HG02571 (cell line): ENCODE data around the gene ETFA.
"Not testable (repeated sequence)": the region's sequence is repeated elsewhere in the genome, so short reads cannot be mapped to it uniquely, and the experiment has no call there.

ENCODE experiments used
- ATAC-seq: cut with Tn5 transposase; IDR thresholded peaks from one replicate; pipeline ENCODE4 v1.9.1; 2021; ENCODE audit warnings: mild to moderate bottlenecking, moderate library complexity; ENCODE audit not compliant: unreplicated experiment

ETFA gene

GRCh38 chr15:76285241-76285825 is 25.9 kb downstream of the ETFA start:
- ATAC-seq, result no peak

- no peak for ATAC-seq
Observed at GRCh38 chr15:76282465-76282864, 28.8 kb downstream of the ETFA start.

GRCh38 chr15:76278651-76279050 is 32.6 kb downstream of the ETFA start:
- no peak for ATAC-seq

DNA sequence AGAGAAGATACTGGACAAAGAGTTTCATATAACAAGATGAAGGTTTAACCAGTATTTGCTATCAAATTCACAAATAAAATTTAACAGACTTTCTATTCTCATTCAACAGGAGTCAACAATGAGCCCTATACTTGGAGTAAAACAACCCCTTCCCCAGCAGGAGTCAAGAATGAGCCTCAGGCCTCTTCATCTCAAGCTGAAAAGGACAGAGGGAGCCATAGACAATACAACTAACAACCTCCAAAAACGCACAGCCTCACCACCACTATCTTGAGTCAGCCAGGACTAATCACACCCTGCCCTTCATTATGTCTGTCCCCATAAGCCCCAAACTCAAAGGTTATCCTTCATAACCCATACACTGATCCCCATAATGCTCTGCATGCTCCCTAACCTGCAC is 36.4 kb downstream of the ETFA start:
- no peak for ATAC-seq

DNA sequence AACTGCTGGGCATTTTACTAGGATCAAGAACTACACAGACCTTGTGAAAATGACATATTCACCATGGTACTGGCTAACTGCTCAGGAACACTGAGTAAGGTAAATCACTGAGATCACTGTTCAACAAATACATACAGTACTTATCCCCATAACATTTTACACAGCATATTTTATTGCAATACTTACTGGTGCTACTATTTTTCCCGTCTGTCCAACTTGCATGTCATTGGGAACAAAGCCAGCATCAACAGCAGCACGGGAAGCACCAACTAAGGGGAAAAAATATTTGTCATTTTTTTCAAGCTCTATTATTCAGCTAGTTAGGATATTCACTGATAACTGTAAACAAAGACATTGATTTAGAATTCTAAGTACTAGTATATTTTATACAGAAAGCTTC is 37.0 kb downstream of the ETFA start:
- ATAC-seq, result no peak

DNA sequence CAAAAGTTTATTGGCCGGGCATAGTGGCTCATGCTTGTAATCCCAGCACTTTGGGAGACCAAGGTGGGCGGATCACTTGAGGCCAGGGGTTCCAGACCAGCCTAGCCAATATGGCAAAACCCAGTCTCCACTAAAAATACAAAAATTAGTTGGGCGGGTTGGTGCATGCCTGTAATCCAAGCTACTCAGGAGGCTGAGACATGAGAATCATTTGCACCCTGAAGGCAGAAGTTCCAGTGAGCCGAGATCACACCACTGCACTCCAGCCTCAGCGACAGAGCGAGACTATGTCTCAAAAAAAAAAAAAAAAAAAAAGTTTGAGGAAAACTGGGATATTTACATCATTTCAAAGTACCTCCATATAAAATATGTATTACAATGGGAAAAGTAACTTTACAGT is 40.4 kb downstream of the ETFA start:
- no peak for ATAC-seq

- no peak for ATAC-seq
Observed at GRCh38 chr15:76267077-76267476, 44.2 kb downstream of the ETFA start.

GRCh38 chr15:76265769-76266168 is 45.5 kb downstream of the ETFA start:
- not testable (repeated sequence) for ATAC-seq

- ATAC-seq, result no peak
Observed at GRCh38 chr15:76260246-76260938, 50.9 kb downstream of the ETFA start.

GRCh38 chr15:76259392-76259791 is 51.9 kb downstream of the ETFA start:
- ATAC-seq, result no peak

- no peak for ATAC-seq
Observed at GRCh38 chr15:76258460-76258859, 52.8 kb downstream of the ETFA start.

DNA sequence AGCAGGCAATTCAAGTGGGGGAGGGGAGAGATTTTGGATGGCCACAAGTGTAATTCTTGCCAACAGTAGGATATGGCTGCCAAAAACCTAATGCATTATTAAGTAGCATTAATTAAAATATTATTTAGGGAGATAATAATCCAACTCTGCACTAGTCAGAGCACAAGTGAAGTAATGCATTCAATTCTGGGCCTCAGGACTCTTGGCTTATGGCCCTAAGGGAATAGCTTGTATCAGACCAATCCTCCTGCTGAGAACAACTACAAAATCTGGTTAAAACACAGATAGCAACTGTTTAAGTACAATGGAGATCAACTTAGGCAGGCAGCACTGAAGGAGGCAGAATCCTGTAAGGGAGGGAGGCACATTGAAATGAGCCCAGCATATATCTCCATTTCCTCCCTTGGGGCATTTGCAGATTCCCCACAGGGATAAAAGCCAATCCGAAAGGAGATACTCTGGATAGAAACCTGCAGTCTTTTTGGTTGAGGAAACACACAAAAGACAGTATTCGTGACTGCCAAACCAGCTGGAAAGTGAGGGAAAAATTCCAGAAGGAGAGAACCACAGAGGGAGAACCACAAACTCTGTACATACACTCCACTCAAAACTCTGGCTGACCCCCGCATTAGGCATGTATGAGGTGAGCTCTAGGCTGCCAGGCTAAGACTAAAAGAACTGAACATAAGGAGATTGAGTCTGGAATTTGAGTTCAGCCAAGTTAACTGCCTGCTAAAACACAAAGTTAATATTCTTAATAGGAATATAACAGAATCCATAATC is 57.4 kb downstream of the ETFA start:
- ATAC-seq, result no peak

DNA sequence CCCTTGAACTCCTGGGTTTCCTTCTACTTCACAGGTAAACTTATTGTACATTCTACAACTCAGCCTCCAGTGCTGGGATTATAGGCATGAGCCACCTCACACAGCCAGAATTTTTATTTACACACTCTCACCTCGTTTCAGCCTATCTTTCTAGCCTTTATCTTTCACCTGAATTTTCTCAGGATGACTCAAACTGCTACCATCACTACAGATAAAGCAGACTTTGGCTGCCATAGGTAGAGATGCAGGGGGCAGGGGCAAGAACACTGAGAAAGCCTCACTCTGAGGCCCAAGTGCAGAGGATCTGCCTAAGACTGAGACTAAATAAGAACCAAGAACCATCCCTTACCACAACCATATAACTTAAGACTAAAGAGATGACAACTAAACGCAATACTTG is 59.0 kb downstream of the ETFA start:
- ATAC-seq, result no peak

- ATAC-seq, result no peak
Observed at GRCh38 chr15:76251717-76252116, 59.6 kb downstream of the ETFA start.

- no peak for ATAC-seq
Observed at GRCh38 chr15:76245072-76245610, 66.1 kb downstream of the ETFA start.

- no peak for ATAC-seq
Observed at GRCh38 chr15:76239786-76240185, 71.5 kb downstream of the ETFA start.

- no peak for ATAC-seq
Observed at GRCh38 chr15:76236350-76236749, 74.9 kb downstream of the ETFA start.

GRCh38 chr15:76235186-76235826 is 76.0 kb downstream of the ETFA start:
- no peak for ATAC-seq

DNA sequence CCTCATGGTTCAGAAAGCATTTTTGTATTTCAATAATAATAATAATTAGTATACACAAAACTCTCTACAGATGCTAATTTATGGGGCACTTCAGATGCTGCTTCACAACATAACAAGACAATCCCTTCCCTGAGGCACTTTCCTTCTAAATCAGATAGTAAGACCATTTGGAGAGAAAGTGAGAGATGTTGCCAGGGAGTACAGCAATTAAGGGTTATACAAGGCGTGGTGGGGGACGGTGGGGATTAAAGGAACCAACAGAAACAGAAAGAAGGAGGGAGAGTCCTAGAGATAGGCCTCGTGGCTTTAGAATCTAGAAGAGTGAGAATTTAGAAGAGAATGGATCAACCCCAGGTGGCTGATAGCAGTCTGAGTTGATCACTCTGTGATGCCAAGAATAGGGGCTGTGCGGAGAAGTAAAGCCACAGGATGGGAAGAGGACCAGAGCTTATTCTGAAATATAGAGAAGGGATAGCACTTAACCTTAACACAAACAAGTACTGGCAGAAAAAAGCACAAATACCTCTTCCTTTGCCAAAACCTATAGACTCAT is 76.9 kb downstream of the ETFA start:
- no peak for ATAC-seq

DNA sequence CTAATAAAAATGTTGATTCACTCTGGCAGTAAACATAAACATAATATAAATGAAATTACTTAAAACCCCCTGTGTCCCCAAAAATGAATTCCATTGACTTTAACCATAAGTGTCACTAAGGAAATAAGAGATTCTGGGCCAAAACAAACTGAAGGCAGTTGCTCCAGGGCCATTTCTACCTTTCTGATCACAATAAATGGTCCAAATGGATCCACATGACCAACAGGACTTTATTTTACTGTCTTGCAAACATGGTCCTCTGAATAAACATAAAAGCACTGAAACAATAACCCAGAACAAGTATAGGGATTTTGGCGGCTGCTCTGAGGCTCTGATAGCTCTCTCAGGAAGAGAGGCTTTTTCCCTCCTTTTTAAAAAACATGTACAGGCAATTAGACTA is 77.3 kb downstream of the ETFA start:
- ATAC-seq, result no peak

DNA sequence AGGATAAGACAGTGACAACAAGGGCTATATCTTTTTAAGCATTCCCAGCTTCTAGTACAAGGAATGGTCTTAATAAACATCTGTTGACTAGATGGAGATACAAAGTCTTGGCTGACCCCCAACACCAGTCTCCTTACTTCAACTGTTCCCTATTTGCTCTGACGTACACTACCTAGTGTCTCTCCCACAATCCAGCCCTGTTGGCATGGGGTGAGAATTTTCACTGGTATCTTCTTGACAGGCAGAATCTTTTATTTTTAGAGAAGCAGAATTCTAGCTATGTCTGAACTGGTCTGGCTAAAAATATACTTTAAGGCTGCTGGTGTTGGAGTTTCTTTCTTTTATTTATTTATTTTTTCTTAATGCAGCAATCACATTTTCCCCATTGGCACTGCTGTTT is 82.0 kb downstream of the ETFA start:
- no peak for ATAC-seq
